Measurements from ENCODE around the gene DYNLL1. TPM values are rescaled to one million over a fixed set of nuclear protein-coding genes. Genes with fewer than 3 reads are reported as not detected.

The DYNLL1 gene
- total and polyA plus RNA-seq, 2 experiments from 2014 or later = 310 to 868 TPM

DNA sequence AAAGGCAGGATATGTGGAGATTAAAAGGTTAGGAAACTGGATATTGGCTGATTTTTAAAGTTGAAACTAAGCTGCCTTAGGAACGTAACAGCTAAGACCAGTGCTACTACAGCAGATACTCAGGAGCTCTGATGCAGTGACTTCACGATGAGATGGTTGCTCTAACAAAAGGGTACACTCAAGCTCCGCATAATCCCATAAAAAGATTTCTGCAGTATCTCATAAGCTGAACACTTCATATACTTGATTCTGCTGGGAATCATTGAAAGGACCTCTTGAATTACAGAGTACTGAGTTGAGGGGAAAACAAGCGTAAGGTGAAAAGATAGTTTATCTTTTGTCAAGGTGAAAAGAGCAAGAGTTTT lies 41.9 kb downstream of the DYNLL1 start:
- DNase-seq (ENCODE audit: low spot score) = no peak
- Mint-ChIP-seq H3K4me1 (peaks cover 27% of the 10 kb centered on the region), H3K27me3 (ENCODE audit: insufficient read depth, low read depth, poor library complexity) (peaks cover 5% of the 10 kb centered on the region), H3K27ac (no peak overlapping the region; the same call in 1 of the 2 replicates), H3K4me3 (no peak overlapping the region), H3K36me3 (ENCODE audit: low read depth) (peaks cover 22% of the 10 kb centered on the region), H3K9me3 (no peaks in the 10 kb centered on the region)
- Histone ChIP-seq H3K4me3 (peak overlapping the region; percentile 10), H3K27me3 (ENCODE audit: insufficient read depth) (no peaks in the 10 kb centered on the region), H2AFZ (no peak overlapping the region), H3K27ac (ENCODE audit: low read depth) (peak overlapping the region; percentile 30; the same call in 1 of the 2 replicates), H3F3A (replicated peaks; ENCODE audit: low read depth) (peaks cover 2% of the 10 kb centered on the region; the same call in 1 of the 2 replicates), H3K36me3 (ENCODE audit: insufficient read depth) (no peaks in the 10 kb centered on the region), H4K20me1 (replicated peaks; ENCODE audit: insufficient read depth) (peaks cover 66% of the 10 kb centered on the region), H3K79me2 (replicated peaks; ENCODE audit: insufficient read depth) (peaks cover 84% of the 10 kb centered on the region), H3K4me1 (ENCODE audit: insufficient read depth) (peaks cover 37% of the 10 kb centered on the region), H3K9me2 (ENCODE audit: insufficient read depth) (no peaks in the 10 kb centered on the region), H3K4me2 (peak overlapping the region; percentile 85)
- no peak for TF ChIP-seq ZNF114 (CRISPR knock-in tag; IDR thresholded peaks at IDR 0.05)
- TF ChIP-seq, protein P1, sequence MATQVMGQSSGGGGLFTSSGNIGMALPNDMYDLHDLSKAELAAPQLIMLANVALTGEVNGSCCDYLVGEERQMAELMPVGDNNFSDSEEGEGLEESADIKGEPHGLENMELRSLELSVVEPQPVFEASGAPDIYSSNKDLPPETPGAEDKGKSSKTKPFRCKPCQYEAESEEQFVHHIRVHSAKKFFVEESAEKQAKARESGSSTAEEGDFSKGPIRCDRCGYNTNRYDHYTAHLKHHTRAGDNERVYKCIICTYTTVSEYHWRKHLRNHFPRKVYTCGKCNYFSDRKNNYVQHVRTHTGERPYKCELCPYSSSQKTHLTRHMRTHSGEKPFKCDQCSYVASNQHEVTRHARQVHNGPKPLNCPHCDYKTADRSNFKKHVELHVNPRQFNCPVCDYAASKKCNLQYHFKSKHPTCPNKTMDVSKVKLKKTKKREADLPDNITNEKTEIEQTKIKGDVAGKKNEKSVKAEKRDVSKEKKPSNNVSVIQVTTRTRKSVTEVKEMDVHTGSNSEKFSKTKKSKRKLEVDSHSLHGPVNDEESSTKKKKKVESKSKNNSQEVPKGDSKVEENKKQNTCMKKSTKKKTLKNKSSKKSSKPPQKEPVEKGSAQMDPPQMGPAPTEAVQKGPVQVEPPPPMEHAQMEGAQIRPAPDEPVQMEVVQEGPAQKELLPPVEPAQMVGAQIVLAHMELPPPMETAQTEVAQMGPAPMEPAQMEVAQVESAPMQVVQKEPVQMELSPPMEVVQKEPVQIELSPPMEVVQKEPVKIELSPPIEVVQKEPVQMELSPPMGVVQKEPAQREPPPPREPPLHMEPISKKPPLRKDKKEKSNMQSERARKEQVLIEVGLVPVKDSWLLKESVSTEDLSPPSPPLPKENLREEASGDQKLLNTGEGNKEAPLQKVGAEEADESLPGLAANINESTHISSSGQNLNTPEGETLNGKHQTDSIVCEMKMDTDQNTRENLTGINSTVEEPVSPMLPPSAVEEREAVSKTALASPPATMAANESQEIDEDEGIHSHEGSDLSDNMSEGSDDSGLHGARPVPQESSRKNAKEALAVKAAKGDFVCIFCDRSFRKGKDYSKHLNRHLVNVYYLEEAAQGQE (IDR thresholded peaks at IDR 0.05; ENCODE audit: unreplicated experiment) = no peak
- no peak for TF ChIP-seq JUNB (IDR thresholded peaks at IDR 0.05; ENCODE audit: unreplicated experiment)
- TF ChIP-seq, protein P2, sequence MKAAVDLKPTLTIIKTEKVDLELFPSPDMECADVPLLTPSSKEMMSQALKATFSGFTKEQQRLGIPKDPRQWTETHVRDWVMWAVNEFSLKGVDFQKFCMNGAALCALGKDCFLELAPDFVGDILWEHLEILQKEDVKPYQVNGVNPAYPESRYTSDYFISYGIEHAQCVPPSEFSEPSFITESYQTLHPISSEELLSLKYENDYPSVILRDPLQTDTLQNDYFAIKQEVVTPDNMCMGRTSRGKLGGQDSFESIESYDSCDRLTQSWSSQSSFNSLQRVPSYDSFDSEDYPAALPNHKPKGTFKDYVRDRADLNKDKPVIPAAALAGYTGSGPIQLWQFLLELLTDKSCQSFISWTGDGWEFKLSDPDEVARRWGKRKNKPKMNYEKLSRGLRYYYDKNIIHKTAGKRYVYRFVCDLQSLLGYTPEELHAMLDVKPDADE (IDR thresholded peaks at IDR 0.05) = no peak
- no peak for TF ChIP-seq STAT1 (IDR thresholded peaks at IDR 0.05; ENCODE audit: unreplicated experiment)
- TF ChIP-seq EZH2 (IDR thresholded peaks at IDR 0.05; ENCODE audit: low read depth, unreplicated experiment) = no peak
- TF ChIP-seq POLR2AphosphoS5 (IDR thresholded peaks at IDR 0.05; ENCODE audit: low read depth) = no peak
- no peak for TF ChIP-seq EZH2phosphoT487 (IDR thresholded peaks at IDR 0.05; ENCODE audit: unreplicated experiment)
- TF ChIP-seq ZNF331 (CRISPR knock-in tag; IDR thresholded peaks at IDR 0.05; ENCODE audit: low read depth) = no peak
- TF ChIP-seq, protein P3, sequence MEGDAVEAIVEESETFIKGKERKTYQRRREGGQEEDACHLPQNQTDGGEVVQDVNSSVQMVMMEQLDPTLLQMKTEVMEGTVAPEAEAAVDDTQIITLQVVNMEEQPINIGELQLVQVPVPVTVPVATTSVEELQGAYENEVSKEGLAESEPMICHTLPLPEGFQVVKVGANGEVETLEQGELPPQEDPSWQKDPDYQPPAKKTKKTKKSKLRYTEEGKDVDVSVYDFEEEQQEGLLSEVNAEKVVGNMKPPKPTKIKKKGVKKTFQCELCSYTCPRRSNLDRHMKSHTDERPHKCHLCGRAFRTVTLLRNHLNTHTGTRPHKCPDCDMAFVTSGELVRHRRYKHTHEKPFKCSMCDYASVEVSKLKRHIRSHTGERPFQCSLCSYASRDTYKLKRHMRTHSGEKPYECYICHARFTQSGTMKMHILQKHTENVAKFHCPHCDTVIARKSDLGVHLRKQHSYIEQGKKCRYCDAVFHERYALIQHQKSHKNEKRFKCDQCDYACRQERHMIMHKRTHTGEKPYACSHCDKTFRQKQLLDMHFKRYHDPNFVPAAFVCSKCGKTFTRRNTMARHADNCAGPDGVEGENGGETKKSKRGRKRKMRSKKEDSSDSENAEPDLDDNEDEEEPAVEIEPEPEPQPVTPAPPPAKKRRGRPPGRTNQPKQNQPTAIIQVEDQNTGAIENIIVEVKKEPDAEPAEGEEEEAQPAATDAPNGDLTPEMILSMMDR (conservative IDR thresholded peaks at IDR 0.05; ENCODE audit: low read depth in 2 of 2) = no peak
- TF ChIP-seq NANOG (IDR thresholded peaks at IDR 0.05; ENCODE audit: borderline replicate concordance) = no peak
- TF ChIP-seq, protein P4, sequence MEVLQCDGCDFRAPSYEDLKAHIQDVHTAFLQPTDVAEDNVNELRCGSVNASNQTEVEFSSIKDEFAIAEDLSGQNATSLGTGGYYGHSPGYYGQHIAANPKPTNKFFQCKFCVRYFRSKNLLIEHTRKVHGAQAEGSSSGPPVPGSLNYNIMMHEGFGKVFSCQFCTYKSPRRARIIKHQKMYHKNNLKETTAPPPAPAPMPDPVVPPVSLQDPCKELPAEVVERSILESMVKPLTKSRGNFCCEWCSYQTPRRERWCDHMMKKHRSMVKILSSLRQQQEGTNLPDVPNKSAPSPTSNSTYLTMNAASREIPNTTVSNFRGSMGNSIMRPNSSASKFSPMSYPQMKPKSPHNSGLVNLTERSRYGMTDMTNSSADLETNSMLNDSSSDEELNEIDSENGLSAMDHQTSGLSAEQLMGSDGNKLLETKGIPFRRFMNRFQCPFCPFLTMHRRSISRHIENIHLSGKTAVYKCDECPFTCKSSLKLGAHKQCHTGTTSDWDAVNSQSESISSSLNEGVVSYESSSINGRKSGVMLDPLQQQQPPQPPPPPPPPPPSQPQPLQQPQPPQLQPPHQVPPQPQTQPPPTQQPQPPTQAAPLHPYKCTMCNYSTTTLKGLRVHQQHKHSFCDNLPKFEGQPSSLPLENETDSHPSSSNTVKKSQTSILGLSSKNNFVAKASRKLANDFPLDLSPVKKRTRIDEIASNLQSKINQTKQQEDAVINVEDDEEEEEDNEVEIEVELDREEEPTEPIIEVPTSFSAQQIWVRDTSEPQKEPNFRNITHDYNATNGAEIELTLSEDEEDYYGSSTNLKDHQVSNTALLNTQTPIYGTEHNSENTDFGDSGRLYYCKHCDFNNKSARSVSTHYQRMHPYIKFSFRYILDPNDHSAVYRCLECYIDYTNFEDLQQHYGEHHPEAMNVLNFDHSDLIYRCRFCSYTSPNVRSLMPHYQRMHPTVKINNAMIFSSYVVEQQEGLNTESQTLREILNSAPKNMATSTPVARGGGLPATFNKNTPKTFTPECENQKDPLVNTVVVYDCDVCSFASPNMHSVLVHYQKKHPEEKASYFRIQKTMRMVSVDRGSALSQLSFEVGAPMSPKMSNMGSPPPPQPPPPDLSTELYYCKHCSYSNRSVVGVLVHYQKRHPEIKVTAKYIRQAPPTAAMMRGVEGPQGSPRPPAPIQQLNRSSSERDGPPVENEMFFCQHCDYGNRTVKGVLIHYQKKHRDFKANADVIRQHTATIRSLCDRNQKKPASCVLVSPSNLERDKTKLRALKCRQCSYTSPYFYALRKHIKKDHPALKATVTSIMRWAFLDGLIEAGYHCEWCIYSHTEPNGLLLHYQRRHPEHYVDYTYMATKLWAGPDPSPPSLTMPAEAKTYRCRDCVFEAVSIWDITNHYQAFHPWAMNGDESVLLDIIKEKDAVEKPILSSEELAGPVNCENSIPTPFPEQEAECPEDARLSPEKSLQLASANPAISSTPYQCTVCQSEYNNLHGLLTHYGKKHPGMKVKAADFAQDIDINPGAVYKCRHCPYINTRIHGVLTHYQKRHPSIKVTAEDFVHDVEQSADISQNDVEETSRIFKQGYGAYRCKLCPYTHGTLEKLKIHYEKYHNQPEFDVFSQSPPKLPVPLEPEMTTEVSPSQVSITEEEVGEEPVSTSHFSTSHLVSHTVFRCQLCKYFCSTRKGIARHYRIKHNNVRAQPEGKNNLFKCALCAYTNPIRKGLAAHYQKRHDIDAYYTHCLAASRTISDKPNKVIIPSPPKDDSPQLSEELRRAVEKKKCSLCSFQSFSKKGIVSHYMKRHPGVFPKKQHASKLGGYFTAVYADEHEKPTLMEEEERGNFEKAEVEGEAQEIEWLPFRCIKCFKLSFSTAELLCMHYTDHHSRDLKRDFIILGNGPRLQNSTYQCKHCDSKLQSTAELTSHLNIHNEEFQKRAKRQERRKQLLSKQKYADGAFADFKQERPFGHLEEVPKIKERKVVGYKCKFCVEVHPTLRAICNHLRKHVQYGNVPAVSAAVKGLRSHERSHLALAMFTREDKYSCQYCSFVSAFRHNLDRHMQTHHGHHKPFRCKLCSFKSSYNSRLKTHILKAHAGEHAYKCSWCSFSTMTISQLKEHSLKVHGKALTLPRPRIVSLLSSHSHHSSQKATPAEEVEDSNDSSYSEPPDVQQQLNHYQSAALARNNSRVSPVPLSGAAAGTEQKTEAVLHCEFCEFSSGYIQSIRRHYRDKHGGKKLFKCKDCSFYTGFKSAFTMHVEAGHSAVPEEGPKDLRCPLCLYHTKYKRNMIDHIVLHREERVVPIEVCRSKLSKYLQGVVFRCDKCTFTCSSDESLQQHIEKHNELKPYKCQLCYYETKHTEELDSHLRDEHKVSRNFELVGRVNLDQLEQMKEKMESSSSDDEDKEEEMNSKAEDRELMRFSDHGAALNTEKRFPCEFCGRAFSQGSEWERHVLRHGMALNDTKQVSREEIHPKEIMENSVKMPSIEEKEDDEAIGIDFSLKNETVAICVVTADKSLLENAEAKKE (CRISPR knock-in tag; IDR thresholded peaks at IDR 0.05) = no peak
- TF ChIP-seq CREB1 (CRISPR knock-in tag; IDR thresholded peaks at IDR 0.05; ENCODE audit: low read depth) = no peak
- ATAC-seq = no peak

Data from GM23338 (cell line).